BE2C (cell line): ENCODE measurements around the gene EXOSC2.

Experiments used
- DNase-seq: peaks from one replicate; pipeline ENCODE4 v3.0.0-alpha.2; 2020
- H3K27me3 ChIP-seq: fragments of 250-450 bp; sonication (Bioruptor Pico); 2 replicates; pipeline ENCODE4 v1.5.1; 2020; ENCODE audit warnings: mild to moderate bottlenecking
- H3K36me3 ChIP-seq: fragments of 250-450 bp; sonication (Bioruptor Pico); 2 replicates; pipeline ENCODE4 v1.5.1; 2020; ENCODE audit warnings: mild to moderate bottlenecking
- H3K4me1 ChIP-seq: fragments of 250-450 bp; sonication (Bioruptor Pico); 2 replicates; pipeline ENCODE4 v1.5.1; 2020
- H3K4me3 ChIP-seq: 2 replicates; pipeline ENCODE4 v1.5.1; 2011; ENCODE audit warnings: low read depth, low read length
- H3K9me3 ChIP-seq: fragments of 250-450 bp; sonication (Bioruptor Pico); 2 replicates; pipeline ENCODE4 v1.5.1; 2020
- CTCF ChIP-seq: IDR thresholded peaks from 2 replicates; pipeline ENCODE4 v1.5.1; 2012; ENCODE audit warnings: mild to moderate bottlenecking, low read depth, low read length

EXOSC2 gene

GRCh38 chr9:130665431-130666392, 27.9 kb upstream of the EXOSC2 start:
- H3K27me3 ChIP-seq, result peaks cover 70% of the 10 kb centered on the region
- H3K4me1 ChIP-seq, result no peaks in the 10 kb centered on the region
- no peak for DNase-seq
- TF ChIP-seq CTCF, result no peak
- no peak overlapping the region for H3K4me3 ChIP-seq
- H3K9me3 ChIP-seq, result no peaks in the 10 kb centered on the region
- no peaks in the 10 kb centered on the region for H3K36me3 ChIP-seq

GRCh38 chr9:130666393-130667119, 27.0 kb upstream of the EXOSC2 start:
- no peaks in the 10 kb centered on the region for H3K9me3 ChIP-seq
- H3K4me3 ChIP-seq, result no peak overlapping the region
- peaks cover 62% of the 10 kb centered on the region for H3K27me3 ChIP-seq
- H3K4me1 ChIP-seq, result no peaks in the 10 kb centered on the region
- no peak for DNase-seq
- no peaks in the 10 kb centered on the region for H3K36me3 ChIP-seq
- TF ChIP-seq CTCF, result no peak

DNA sequence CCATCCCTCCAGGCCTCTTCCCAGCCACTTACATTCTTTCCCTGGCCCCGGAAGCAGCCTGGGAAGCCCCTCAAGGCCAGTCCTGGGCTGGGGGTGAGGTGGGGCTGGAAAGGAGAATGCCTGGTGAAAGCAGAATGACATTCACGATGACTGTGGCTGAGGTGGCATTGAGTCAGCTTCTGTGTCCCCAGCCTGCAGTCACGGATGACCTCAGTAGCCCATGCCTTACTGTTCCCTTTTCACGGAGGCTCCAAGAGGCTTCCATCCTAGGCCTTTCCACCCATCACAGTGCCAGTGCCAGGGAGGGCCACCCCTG, 26.5 kb upstream of the EXOSC2 start:
- Histone ChIP-seq H3K36me3 (no peaks in the 10 kb centered on the region), H3K27me3 (peaks cover 56% of the 10 kb centered on the region), H3K9me3 (no peaks in the 10 kb centered on the region), H3K4me1 (peaks cover under 1% of the 10 kb centered on the region; the same call in 1 of the 2 replicates), H3K4me3 (no peak overlapping the region)
- no peak for TF ChIP-seq CTCF
- no peak for DNase-seq

GRCh38 chr9:130668196-130668595, 25.4 kb upstream of the EXOSC2 start:
- DNase-seq, result no peak
- Histone ChIP-seq H3K36me3 (no peaks in the 10 kb centered on the region), H3K27me3 (peaks cover 45% of the 10 kb centered on the region), H3K4me1 (peaks cover 12% of the 10 kb centered on the region), H3K9me3 (no peaks in the 10 kb centered on the region), H3K4me3 (no peak overlapping the region)
- no peak for TF ChIP-seq CTCF

GRCh38 chr9:130668659-130669058, 24.9 kb upstream of the EXOSC2 start:
- DNase-seq, result no peak

More at GRCh38 chr9:130668659-130669058, 24.9 kb upstream of the EXOSC2 start:
- H3K4me3 ChIP-seq, result no peak overlapping the region
- peaks cover 41% of the 10 kb centered on the region for H3K27me3 ChIP-seq
- no peak for TF ChIP-seq CTCF
- no peaks in the 10 kb centered on the region for H3K9me3 ChIP-seq
- H3K4me1 ChIP-seq, result peaks cover 13% of the 10 kb centered on the region
- no peaks in the 10 kb centered on the region for H3K36me3 ChIP-seq
